Prostate gland (tissue), 2 donors: ENCODE results near the gene MFGE8.

Source experiments
- POLR2A ChIP-seq: fragments of 450-650 bp; IDR thresholded peaks from one replicate; pipeline ENCODE4 v1.6.1; 2016; ENCODE audit warnings: antibody characterized with exemption, mild to moderate bottlenecking
- POLR2AphosphoS5 ChIP-seq: sonication (generic); formaldehyde crosslinking; IDR thresholded peaks from one replicate; pipeline ENCODE4 v1.6.1; 2017; ENCODE audit warnings: antibody characterized with exemption
- TF ChIP-seq, protein P1 (sequence below), 4 experiments: fragments of 200-600 bp in 2 of 4; fragments of 450-650 bp in 2 of 4; sonication (generic) in 2 of 4; IDR thresholded peaks; 1 replicate in 3 of 4; 2 replicates in 1 of 4; pipeline ENCODE4 v1.5.1; 2016 to 2019; ENCODE audit warnings: antibody characterized with exemption in 4 of 4, mild to moderate bottlenecking in 2 of 4, moderate library complexity in 2 of 4

GRCh38 chr15:88913850-88914169 lies 631 bp upstream of the MFGE8 start:
- TF ChIP-seq, protein P1, sequence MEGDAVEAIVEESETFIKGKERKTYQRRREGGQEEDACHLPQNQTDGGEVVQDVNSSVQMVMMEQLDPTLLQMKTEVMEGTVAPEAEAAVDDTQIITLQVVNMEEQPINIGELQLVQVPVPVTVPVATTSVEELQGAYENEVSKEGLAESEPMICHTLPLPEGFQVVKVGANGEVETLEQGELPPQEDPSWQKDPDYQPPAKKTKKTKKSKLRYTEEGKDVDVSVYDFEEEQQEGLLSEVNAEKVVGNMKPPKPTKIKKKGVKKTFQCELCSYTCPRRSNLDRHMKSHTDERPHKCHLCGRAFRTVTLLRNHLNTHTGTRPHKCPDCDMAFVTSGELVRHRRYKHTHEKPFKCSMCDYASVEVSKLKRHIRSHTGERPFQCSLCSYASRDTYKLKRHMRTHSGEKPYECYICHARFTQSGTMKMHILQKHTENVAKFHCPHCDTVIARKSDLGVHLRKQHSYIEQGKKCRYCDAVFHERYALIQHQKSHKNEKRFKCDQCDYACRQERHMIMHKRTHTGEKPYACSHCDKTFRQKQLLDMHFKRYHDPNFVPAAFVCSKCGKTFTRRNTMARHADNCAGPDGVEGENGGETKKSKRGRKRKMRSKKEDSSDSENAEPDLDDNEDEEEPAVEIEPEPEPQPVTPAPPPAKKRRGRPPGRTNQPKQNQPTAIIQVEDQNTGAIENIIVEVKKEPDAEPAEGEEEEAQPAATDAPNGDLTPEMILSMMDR (IDR thresholded peaks at IDR 0.05) = no peak
- TF ChIP-seq POLR2A = no peak
- TF ChIP-seq POLR2AphosphoS5 = no peak
